ENCODE measurements around the gene ZDHHC15. TPM values are rescaled to one million over a fixed set of nuclear protein-coding genes. Genes with fewer than 3 reads are reported as not detected.
"Not testable (repeated sequence)": the region's sequence is repeated elsewhere in the genome, so short reads cannot be mapped to it uniquely, and the experiment has no call there.

The ZDHHC15 gene
- total and polyA plus RNA-seq, 2 donors, result 0.55 to 0.90 TPM

GRCh38 chrX:75407153-75407552, 115.7 kb downstream of the ZDHHC15 start:
- H3K36me3 ChIP-seq (ENCODE audit: control insufficient read depth in 2 of 2, insufficient read depth in 2 of 2, low read length in 1 of 2); DNase-seq (ENCODE audit: low read depth in 6 of 9, low spot score in 9 of 9); H3K27me3 ChIP-seq (ENCODE audit: control insufficient read depth in 2 of 2, insufficient read depth in 1 of 2, low read length in 1 of 2); H3K4me1 ChIP-seq (ENCODE audit: control insufficient read depth in 2 of 2, insufficient read depth in 2 of 2, low read length in 2 of 2); H3K4me3 ChIP-seq (ENCODE audit: low read length in 2 of 2); H3K27ac ChIP-seq (ENCODE audit: low read depth in 1 of 2, low read length in 1 of 2); H3K9me3 ChIP-seq (ENCODE audit: control insufficient read depth in 2 of 2, insufficient read depth in 1 of 2, low read length in 1 of 2): not testable (repeated sequence)
- 99% methylated on average over 24 of the region's 24 CpGs for WGBS

GRCh38 chrX:75390470-75390869, 132.4 kb downstream of the ZDHHC15 start:
- WGBS, result 90% methylated on average over 2 of the region's 2 CpGs
- Histone ChIP-seq H3K9me3 (ENCODE audit: control insufficient read depth in 2 of 2, insufficient read depth in 1 of 2, low read length in 1 of 2) (no peaks in the 10 kb centered on the region), H3K4me3 (ENCODE audit: low read length in 2 of 2) (no peak overlapping the region), H3K4me1 (ENCODE audit: control insufficient read depth in 2 of 2, insufficient read depth in 2 of 2, low read length in 2 of 2) (no peaks in the 10 kb centered on the region), H3K36me3 (ENCODE audit: control insufficient read depth in 2 of 2, insufficient read depth in 2 of 2, low read length in 1 of 2) (no peaks in the 10 kb centered on the region), H3K27me3 (ENCODE audit: control insufficient read depth in 2 of 2, insufficient read depth in 1 of 2, low read length in 1 of 2) (no peaks in the 10 kb centered on the region), H3K27ac (ENCODE audit: low read depth in 1 of 2, low read length in 1 of 2) (no peak overlapping the region)
- DNase-seq (ENCODE audit: low read depth in 6 of 9, low spot score in 9 of 9), result no peak

- no peak for DNase-seq (ENCODE audit: low read depth in 6 of 9, low spot score in 9 of 9)
- no peak overlapping the region for H3K4me3 ChIP-seq (ENCODE audit: low read length in 2 of 2)
- no peaks in the 10 kb centered on the region for H3K4me1 ChIP-seq (ENCODE audit: control insufficient read depth in 2 of 2, insufficient read depth in 2 of 2, low read length in 2 of 2)
- H3K9me3 ChIP-seq (ENCODE audit: control insufficient read depth in 2 of 2, insufficient read depth in 1 of 2, low read length in 1 of 2), result no peaks in the 10 kb centered on the region
- H3K27ac ChIP-seq (ENCODE audit: low read depth in 1 of 2, low read length in 1 of 2), result no peak overlapping the region
- H3K27me3 ChIP-seq (ENCODE audit: control insufficient read depth in 2 of 2, insufficient read depth in 1 of 2, low read length in 1 of 2), result no peaks in the 10 kb centered on the region
- WGBS, result 92% methylated on average over 1 of the region's 1 CpG
- no peaks in the 10 kb centered on the region for H3K36me3 ChIP-seq (ENCODE audit: control insufficient read depth in 2 of 2, insufficient read depth in 2 of 2, low read length in 1 of 2)
Observed at GRCh38 chrX:75369721-75370120, 153.1 kb downstream of the ZDHHC15 start.

- no peaks in the 10 kb centered on the region for H3K36me3 ChIP-seq (ENCODE audit: control insufficient read depth in 2 of 2, insufficient read depth in 2 of 2, low read length in 1 of 2)
- no peaks in the 10 kb centered on the region for H3K27me3 ChIP-seq (ENCODE audit: control insufficient read depth in 2 of 2, insufficient read depth in 1 of 2, low read length in 1 of 2)
- H3K4me1 ChIP-seq (ENCODE audit: control insufficient read depth in 2 of 2, insufficient read depth in 2 of 2, low read length in 2 of 2), result no peaks in the 10 kb centered on the region
- WGBS, result 96% methylated on average over 2 of the region's 2 CpGs
- no peak overlapping the region for H3K27ac ChIP-seq (ENCODE audit: low read depth in 1 of 2, low read length in 1 of 2)
- no peaks in the 10 kb centered on the region for H3K9me3 ChIP-seq (ENCODE audit: control insufficient read depth in 2 of 2, insufficient read depth in 1 of 2, low read length in 1 of 2)
- DNase-seq (ENCODE audit: low read depth in 6 of 9, low spot score in 9 of 9), result no peak
- H3K4me3 ChIP-seq (ENCODE audit: low read length in 2 of 2), result no peak overlapping the region
Observed at GRCh38 chrX:75366861-75367260, 156.0 kb downstream of the ZDHHC15 start.

GRCh38 chrX:75365243-75365975, 157.4 kb downstream of the ZDHHC15 start:
- WGBS, result 96% methylated on average over 1 of the region's 1 CpG
- no peaks in the 10 kb centered on the region for H3K9me3 ChIP-seq (ENCODE audit: control insufficient read depth in 2 of 2, insufficient read depth in 1 of 2, low read length in 1 of 2)
- DNase-seq (ENCODE audit: low read depth in 6 of 9, low spot score in 9 of 9), result no peak

GRCh38 chrX:75361788-75362187, 161.0 kb downstream of the ZDHHC15 start:
- H3K36me3 ChIP-seq (ENCODE audit: control insufficient read depth in 2 of 2, insufficient read depth in 2 of 2, low read length in 1 of 2), result no peaks in the 10 kb centered on the region
- no peaks in the 10 kb centered on the region for H3K27me3 ChIP-seq (ENCODE audit: control insufficient read depth in 2 of 2, insufficient read depth in 1 of 2, low read length in 1 of 2)
- no peak overlapping the region for H3K4me3 ChIP-seq (ENCODE audit: low read length in 2 of 2)
- no peak for DNase-seq (ENCODE audit: low read depth in 6 of 9, low spot score in 9 of 9)
- H3K27ac ChIP-seq (ENCODE audit: low read depth in 1 of 2, low read length in 1 of 2), result no peak overlapping the region
- no peaks in the 10 kb centered on the region for H3K4me1 ChIP-seq (ENCODE audit: control insufficient read depth in 2 of 2, insufficient read depth in 2 of 2, low read length in 2 of 2)
- no peaks in the 10 kb centered on the region for H3K9me3 ChIP-seq (ENCODE audit: control insufficient read depth in 2 of 2, insufficient read depth in 1 of 2, low read length in 1 of 2)

More at GRCh38 chrX:75365243-75365975, 157.4 kb downstream of the ZDHHC15 start:
- Histone ChIP-seq H3K36me3 (ENCODE audit: control insufficient read depth in 2 of 2, insufficient read depth in 2 of 2, low read length in 1 of 2) (no peaks in the 10 kb centered on the region), H3K4me1 (ENCODE audit: control insufficient read depth in 2 of 2, insufficient read depth in 2 of 2, low read length in 2 of 2) (no peaks in the 10 kb centered on the region), H3K27ac (ENCODE audit: low read depth in 1 of 2, low read length in 1 of 2) (no peak overlapping the region), H3K4me3 (ENCODE audit: low read length in 2 of 2) (no peak overlapping the region), H3K27me3 (ENCODE audit: control insufficient read depth in 2 of 2, insufficient read depth in 1 of 2, low read length in 1 of 2) (no peaks in the 10 kb centered on the region)

DNA sequence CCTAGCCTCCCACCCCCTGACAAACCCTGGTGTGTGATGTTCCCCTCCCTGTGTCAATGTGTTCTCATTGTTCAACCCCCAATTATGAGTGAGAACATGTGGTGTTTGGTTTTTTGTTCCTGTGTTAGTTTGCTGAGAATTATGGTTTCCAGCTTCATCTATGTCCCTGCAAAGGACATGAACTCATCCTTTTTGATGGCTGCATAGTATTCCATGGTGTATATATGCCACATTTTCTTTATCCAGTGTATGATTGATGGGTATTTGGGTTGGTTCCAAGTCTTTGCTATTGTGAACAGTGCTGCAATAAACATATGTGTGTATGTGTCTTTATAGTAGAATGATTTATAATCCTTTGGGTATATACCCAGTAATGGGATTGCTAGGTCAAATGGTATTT, 174.2 kb downstream of the ZDHHC15 start:
- H3K27me3 ChIP-seq (ENCODE audit: control insufficient read depth in 2 of 2, insufficient read depth in 1 of 2, low read length in 1 of 2); H3K36me3 ChIP-seq (ENCODE audit: control insufficient read depth in 2 of 2, insufficient read depth in 2 of 2, low read length in 1 of 2); DNase-seq (ENCODE audit: low read depth in 6 of 9, low spot score in 9 of 9); H3K9me3 ChIP-seq (ENCODE audit: control insufficient read depth in 2 of 2, insufficient read depth in 1 of 2, low read length in 1 of 2); H3K4me1 ChIP-seq (ENCODE audit: control insufficient read depth in 2 of 2, insufficient read depth in 2 of 2, low read length in 2 of 2); H3K27ac ChIP-seq (ENCODE audit: low read depth in 1 of 2, low read length in 1 of 2); H3K4me3 ChIP-seq (ENCODE audit: low read length in 2 of 2): not testable (repeated sequence)

DNA sequence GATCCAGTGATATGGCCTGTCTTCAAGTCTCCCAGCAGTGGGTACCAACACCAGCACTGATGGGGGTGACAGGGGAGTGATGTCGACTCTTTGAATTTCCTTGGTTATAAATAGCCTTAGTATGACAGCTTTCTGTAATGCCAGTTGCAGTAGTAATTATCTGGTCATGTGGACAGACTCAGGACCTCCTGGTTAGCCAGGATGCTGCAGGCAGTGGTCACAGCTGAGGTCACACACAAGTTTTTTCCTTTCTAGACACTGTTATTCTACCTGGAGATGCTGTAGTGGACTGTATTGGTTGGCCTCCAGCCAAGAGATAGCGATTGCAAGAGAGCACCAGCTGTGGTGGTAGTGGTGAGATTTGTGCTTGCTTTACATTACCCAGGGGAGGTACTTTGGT, 185.3 kb downstream of the ZDHHC15 start:
- DNase-seq (ENCODE audit: low read depth in 6 of 9, low spot score in 9 of 9), result no peak
- Histone ChIP-seq H3K27me3 (ENCODE audit: control insufficient read depth in 2 of 2, insufficient read depth in 1 of 2, low read length in 1 of 2) (no peaks in the 10 kb centered on the region), H3K27ac (ENCODE audit: low read depth in 1 of 2, low read length in 1 of 2) (no peak overlapping the region), H3K36me3 (ENCODE audit: control insufficient read depth in 2 of 2, insufficient read depth in 2 of 2, low read length in 1 of 2) (no peaks in the 10 kb centered on the region), H3K9me3 (ENCODE audit: control insufficient read depth in 2 of 2, insufficient read depth in 1 of 2, low read length in 1 of 2) (peaks cover 0 to 8% of the 10 kb centered on the region in 2 donors), H3K4me3 (ENCODE audit: low read length in 2 of 2) (no peak overlapping the region), H3K4me1 (ENCODE audit: control insufficient read depth in 2 of 2, insufficient read depth in 2 of 2, low read length in 2 of 2) (no peaks in the 10 kb centered on the region)
- 48% methylated on average over 2 of the region's 2 CpGs for WGBS

GRCh38 chrX:75335127-75335458, 187.7 kb downstream of the ZDHHC15 start:
- Histone ChIP-seq H3K36me3 (ENCODE audit: control insufficient read depth in 2 of 2, insufficient read depth in 2 of 2, low read length in 1 of 2) (no peaks in the 10 kb centered on the region), H3K27ac (ENCODE audit: low read depth in 1 of 2, low read length in 1 of 2) (no peak overlapping the region), H3K4me3 (ENCODE audit: low read length in 2 of 2) (no peak overlapping the region), H3K9me3 (ENCODE audit: control insufficient read depth in 2 of 2, insufficient read depth in 1 of 2, low read length in 1 of 2) (peaks cover 0 to 8% of the 10 kb centered on the region in 2 donors), H3K27me3 (ENCODE audit: control insufficient read depth in 2 of 2, insufficient read depth in 1 of 2, low read length in 1 of 2) (no peaks in the 10 kb centered on the region), H3K4me1 (ENCODE audit: control insufficient read depth in 2 of 2, insufficient read depth in 2 of 2, low read length in 2 of 2) (no peaks in the 10 kb centered on the region)
- DNase-seq (ENCODE audit: low read depth in 6 of 9, low spot score in 9 of 9), result no peak
- whole genome bisulfite sequencing, result 98% methylated on average over 19 of the region's 19 CpGs
